Measurements from ENCODE around the gene ADAMTS4.
A peak's percentile ranks its signal among the peaks of the same experiment; 100 is the strongest.

ADAMTS4 gene, protein sequence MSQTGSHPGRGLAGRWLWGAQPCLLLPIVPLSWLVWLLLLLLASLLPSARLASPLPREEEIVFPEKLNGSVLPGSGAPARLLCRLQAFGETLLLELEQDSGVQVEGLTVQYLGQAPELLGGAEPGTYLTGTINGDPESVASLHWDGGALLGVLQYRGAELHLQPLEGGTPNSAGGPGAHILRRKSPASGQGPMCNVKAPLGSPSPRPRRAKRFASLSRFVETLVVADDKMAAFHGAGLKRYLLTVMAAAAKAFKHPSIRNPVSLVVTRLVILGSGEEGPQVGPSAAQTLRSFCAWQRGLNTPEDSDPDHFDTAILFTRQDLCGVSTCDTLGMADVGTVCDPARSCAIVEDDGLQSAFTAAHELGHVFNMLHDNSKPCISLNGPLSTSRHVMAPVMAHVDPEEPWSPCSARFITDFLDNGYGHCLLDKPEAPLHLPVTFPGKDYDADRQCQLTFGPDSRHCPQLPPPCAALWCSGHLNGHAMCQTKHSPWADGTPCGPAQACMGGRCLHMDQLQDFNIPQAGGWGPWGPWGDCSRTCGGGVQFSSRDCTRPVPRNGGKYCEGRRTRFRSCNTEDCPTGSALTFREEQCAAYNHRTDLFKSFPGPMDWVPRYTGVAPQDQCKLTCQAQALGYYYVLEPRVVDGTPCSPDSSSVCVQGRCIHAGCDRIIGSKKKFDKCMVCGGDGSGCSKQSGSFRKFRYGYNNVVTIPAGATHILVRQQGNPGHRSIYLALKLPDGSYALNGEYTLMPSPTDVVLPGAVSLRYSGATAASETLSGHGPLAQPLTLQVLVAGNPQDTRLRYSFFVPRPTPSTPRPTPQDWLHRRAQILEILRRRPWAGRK

DNA sequence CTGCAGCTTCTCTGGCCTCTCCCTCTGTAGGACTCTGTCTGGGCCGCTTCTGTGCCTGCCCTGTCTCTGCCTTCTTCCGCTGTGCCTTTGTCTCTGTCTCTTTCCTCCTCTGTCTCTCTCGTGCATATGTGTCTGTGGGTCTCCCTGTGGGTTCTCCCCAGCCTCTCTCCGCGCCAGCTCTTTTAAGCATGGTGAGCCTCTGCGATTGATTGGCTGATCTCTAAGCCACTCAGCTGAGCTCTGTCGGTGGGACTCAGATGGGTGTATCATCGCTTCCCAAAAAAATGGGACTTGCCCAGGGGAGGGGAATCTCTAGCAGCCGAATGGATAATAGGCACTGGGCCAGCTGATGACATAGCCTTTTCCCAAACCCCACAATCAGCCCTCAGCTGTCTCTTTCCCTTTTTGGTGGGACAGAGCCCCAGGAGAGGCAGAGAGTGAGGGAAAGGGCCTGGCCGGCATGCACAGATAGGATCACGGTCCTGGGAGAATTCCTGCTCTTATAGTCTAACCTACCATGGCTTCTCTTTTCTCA lies at the start of gene ADAMTS4:
Gene ADAMTS4, minus strand, starts transcription at position 158 of the 535 bp plus-strand sequence. CDS start 427 bp downstream, outside the sequence.
- Mint-ChIP-seq H3K9me3 (no peaks in the 10 kb centered on the region), H3K27ac (peak within 1 kb of the TSS; percentile 95), H3K4me3 (no peak within 1 kb of the TSS), H3K36me3 (ENCODE audit: low read depth) (peaks cover 6% of the 10 kb centered on the region), H3K27me3 (peaks cover 4% of the 10 kb centered on the region), H3K4me1 (ENCODE audit: low read depth) (peaks cover 81% of the 10 kb centered on the region)
- intact Hi-C loops (cut with micrococcal nuclease), result no loop called here

DNA sequence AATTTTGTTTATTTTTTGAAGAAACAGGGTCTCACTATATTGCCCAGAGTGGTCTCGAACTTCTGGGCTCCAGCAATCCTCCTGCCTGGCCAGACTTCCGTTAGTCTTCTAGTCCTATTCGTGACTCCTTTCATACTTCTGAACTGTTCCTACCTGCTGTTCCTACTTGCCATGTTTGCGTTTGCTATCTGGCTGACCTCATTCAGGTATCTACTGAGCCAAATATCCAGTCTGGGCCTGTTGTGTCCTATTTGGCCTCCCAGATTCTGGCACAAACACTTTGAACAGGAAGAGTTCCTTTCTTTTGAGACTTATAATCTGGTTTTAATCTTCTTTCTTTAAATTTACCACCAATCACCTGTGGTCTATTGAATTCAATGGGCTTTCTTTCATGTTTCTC lies 46.0 kb upstream of the ADAMTS4 start:
- Mint-ChIP-seq H3K9me3 (peaks cover 2% of the 10 kb centered on the region), H3K4me3 (no peak overlapping the region), H3K36me3 (ENCODE audit: low read depth) (no peaks in the 10 kb centered on the region), H3K4me1 (ENCODE audit: low read depth) (peaks cover 9% of the 10 kb centered on the region), H3K27ac (no peak overlapping the region), H3K27me3 (peaks cover 2% of the 10 kb centered on the region)
- intact Hi-C loops (cut with micrococcal nuclease), result no loop called here

DNA sequence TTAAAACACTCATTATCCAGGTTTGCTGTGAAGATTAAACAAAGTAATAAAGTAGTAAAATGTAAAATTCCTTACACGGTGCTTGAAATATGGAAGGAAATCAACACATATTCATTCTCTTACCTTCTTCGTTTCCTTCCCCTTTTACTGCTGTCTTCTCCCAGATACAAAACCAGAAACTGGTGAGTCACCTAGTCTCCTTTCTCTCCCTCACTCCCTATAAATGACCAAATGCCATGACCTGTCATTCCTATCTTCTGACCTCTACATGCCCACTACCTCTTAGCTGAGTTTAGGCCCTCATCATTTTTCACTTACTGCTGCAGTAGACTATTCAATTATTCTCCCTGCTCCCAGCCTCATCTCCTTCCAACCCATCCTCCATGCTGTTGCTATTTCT lies 43.5 kb upstream of the ADAMTS4 start:
- no peaks in the 10 kb centered on the region for H3K36me3 Mint-ChIP-seq (ENCODE audit: low read depth)
- peaks cover 2% of the 10 kb centered on the region for H3K27me3 Mint-ChIP-seq
- no peak overlapping the region for H3K27ac Mint-ChIP-seq
- no peak overlapping the region for H3K4me3 Mint-ChIP-seq
- intact Hi-C loops (cut with micrococcal nuclease), result no loop called here
- H3K4me1 Mint-ChIP-seq (ENCODE audit: low read depth), result peaks cover 9% of the 10 kb centered on the region
- no peaks in the 10 kb centered on the region for H3K9me3 Mint-ChIP-seq

DNA sequence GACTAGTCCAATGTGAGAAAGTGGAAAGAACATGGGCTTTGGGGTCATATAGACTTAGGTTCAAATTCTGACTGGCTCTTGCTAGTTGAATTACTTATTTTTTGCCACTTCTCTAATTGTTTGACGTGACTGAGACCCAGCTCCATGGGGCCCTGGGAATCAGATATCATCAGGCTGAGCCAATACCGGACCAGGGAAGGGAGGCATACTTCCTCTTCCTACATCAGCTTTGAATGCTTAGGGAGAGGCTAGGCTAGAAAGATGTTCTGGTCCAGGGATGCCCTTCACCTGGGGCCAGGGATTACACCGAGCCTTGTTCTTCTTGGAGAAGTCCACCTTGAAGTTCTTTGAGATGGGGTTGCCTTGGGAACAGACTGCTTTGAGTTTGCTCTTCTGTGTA lies 42.8 kb upstream of the ADAMTS4 start:
- peaks cover 5% of the 10 kb centered on the region for H3K27me3 Mint-ChIP-seq
- intact Hi-C loops (cut with micrococcal nuclease), result no loop called here
- no peaks in the 10 kb centered on the region for H3K36me3 Mint-ChIP-seq (ENCODE audit: low read depth)
- H3K27ac Mint-ChIP-seq, result no peak overlapping the region
- no peak overlapping the region for H3K4me3 Mint-ChIP-seq
- peaks cover 9% of the 10 kb centered on the region for H3K4me1 Mint-ChIP-seq (ENCODE audit: low read depth)
- no peaks in the 10 kb centered on the region for H3K9me3 Mint-ChIP-seq

DNA sequence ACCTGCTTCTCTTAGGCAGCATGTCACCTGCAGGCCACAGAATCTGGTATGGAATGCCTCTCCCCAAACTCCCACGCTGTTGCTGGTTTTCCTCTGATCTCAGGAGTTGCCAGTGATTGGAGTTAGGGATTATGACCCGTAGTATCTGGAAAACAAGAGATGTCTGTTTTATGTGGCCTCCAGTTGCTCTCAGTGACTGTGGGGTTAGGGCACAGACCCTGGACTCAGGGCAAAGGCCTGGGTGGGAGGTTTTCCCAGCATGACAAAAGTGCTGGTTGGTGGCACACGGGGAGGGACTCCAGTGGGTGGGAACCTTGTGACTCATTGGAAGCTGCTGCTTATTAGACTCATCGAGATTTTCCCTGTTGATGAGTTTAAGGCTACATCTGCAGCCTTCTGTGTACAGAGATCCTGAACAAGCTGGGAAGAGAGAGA lies 39.2 kb upstream of the ADAMTS4 start, which contains the start of gene NR1I3:
Gene NR1I3, minus strand, starts transcription at position 165 of the 435 bp plus-strand sequence. CDS start 1,638 bp downstream, outside the sequence.
- H3K4me3 Mint-ChIP-seq, result no peak within 1 kb of the TSS
- intact Hi-C loops (cut with micrococcal nuclease), result no loop called here
- no peak within 1 kb of the TSS for H3K27ac Mint-ChIP-seq
- H3K27me3 Mint-ChIP-seq, result peaks cover 10% of the 10 kb centered on the region
- H3K9me3 Mint-ChIP-seq, result no peaks in the 10 kb centered on the region
- H3K36me3 Mint-ChIP-seq (ENCODE audit: low read depth), result no peaks in the 10 kb centered on the region
- peaks cover 9% of the 10 kb centered on the region for H3K4me1 Mint-ChIP-seq (ENCODE audit: low read depth)

DNA sequence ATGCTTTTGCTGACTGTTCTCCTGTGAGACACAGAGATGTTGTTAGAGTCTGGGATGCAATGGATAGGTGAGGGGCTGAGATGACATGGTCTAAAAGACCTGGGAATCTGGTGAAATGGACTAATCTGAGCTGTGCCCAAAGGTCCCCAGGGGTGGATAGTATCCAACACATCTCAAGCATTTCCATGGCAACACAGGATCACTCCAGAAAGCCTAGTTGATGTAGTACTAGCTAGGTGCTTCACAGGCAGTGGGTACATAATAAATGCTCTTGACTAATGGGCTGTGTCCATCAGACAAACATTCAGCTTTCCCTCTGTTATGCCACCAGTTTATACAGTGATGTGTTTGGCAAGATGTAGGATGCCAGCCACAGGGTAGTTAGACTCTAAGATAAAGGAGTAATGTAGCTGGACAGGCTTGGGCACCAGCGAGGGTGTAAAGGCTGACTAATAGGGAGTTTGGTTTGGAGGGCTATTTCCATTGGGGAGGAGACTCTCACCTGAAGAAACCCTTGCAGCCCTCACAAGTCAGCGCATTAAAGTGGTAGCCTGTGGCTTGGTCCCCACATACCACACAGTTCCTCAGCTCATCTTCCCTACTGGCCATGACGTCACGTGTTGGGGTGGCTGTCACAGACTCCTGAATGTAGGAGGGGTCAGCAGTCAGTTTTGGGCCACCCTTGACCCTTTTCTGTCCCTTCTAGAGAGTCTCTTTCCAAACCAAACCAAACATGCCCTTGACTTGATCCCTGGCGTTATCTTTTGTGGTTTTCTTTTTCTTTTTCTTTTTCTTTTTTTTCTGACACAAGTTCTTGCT lies 37.3 kb upstream of the ADAMTS4 start:
- H3K4me1 Mint-ChIP-seq (ENCODE audit: low read depth), result no peaks in the 10 kb centered on the region
- no peaks in the 10 kb centered on the region for H3K9me3 Mint-ChIP-seq
- intact Hi-C loops (cut with micrococcal nuclease), result no loop called here
- peaks cover 10% of the 10 kb centered on the region for H3K27me3 Mint-ChIP-seq
- H3K27ac Mint-ChIP-seq, result no peak overlapping the region
- no peak overlapping the region for H3K4me3 Mint-ChIP-seq
- H3K36me3 Mint-ChIP-seq (ENCODE audit: low read depth), result peaks cover 1% of the 10 kb centered on the region

DNA sequence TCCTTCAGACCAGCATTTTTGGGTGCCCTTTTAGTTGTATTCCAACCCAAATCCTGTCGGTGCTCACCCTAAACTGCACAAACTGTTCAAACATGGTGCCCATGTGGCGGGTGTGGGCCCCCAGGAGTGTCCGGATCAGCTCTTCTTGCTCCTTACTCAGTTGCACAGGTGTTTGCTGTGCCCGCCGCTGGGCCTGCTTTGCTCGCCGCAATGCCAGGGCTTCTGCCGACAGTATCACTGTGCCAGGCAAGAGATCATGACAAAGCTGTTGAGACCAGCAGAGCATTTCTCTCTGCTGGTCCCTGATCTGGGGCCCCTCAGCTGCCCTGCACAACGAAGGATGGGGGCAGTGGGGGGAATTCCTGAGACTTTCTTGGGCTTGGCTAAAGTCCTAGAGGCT lies 34.2 kb upstream of the ADAMTS4 start:
- H3K27me3 Mint-ChIP-seq, result peaks cover 8% of the 10 kb centered on the region

DNA sequence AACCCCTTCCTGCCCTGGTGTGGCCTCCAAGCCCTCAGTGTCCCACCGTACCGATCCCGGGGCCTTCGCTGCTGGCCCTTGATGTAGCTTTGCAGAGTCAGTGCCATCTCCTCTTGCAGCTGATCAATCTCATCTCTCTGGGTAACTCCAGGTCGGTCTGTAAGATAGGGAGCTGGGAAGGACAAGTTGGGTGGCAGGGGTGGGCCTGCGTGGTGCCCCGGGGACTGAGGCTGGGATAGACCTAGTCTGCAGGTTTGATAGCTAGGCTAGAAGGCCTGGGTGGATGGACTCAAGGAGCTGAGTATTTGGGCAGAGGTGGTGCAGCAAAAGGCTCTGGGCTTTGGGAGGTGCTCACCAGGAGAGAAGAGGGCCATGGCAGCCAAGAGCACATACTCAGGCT lies 31.9 kb upstream of the ADAMTS4 start:
- H3K27ac Mint-ChIP-seq, result no peak overlapping the region
- H3K36me3 Mint-ChIP-seq (ENCODE audit: low read depth), result peaks cover 41% of the 10 kb centered on the region
- H3K9me3 Mint-ChIP-seq, result no peaks in the 10 kb centered on the region
- intact Hi-C loops (cut with micrococcal nuclease), result no loop called here
- H3K4me3 Mint-ChIP-seq, result no peak overlapping the region
- H3K4me1 Mint-ChIP-seq (ENCODE audit: low read depth), result peaks cover 29% of the 10 kb centered on the region
- peaks cover 4% of the 10 kb centered on the region for H3K27me3 Mint-ChIP-seq

More for the DNA sequence above, 34.2 kb upstream of the ADAMTS4 start:
- Mint-ChIP-seq H3K36me3 (ENCODE audit: low read depth) (peaks cover 32% of the 10 kb centered on the region), H3K4me1 (ENCODE audit: low read depth) (peaks cover 6% of the 10 kb centered on the region), H3K27ac (no peak overlapping the region), H3K4me3 (no peak overlapping the region), H3K9me3 (no peaks in the 10 kb centered on the region)
- intact Hi-C loops (cut with micrococcal nuclease), result no loop called here

DNA sequence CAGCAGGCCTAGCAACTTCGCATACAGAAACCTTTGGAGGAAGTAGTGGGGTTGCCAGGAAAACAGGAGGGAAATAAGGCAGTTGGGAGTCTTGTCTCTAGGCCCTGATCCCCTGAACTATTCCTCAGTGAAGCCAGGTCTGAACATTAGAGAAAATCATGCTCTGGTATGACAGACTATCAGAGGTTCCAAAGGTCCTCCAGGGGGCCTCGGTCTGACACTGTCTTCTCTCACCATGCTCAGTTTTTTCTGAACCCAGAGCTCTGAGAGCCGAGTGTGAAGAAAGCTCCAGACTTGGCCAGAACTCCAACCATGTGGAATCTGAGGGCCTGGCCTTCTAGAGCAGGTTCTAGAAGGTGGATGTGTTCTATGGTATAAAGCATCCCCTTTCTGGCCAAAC lies 31.0 kb upstream of the ADAMTS4 start:
- no peaks in the 10 kb centered on the region for H3K9me3 Mint-ChIP-seq
- H3K27ac Mint-ChIP-seq, result no peak overlapping the region
- H3K27me3 Mint-ChIP-seq, result peaks cover under 1% of the 10 kb centered on the region
- peaks cover 42% of the 10 kb centered on the region for H3K36me3 Mint-ChIP-seq (ENCODE audit: low read depth)
- intact Hi-C loops (cut with micrococcal nuclease), result loop anchor here (5.0 kb wide), 2 partner anchors 82 to 137 kb away; partner anchors contain the start of genes CFAP126 and SDHC
- H3K4me1 Mint-ChIP-seq (ENCODE audit: low read depth), result peaks cover 36% of the 10 kb centered on the region
- H3K4me3 Mint-ChIP-seq, result no peak overlapping the region

DNA sequence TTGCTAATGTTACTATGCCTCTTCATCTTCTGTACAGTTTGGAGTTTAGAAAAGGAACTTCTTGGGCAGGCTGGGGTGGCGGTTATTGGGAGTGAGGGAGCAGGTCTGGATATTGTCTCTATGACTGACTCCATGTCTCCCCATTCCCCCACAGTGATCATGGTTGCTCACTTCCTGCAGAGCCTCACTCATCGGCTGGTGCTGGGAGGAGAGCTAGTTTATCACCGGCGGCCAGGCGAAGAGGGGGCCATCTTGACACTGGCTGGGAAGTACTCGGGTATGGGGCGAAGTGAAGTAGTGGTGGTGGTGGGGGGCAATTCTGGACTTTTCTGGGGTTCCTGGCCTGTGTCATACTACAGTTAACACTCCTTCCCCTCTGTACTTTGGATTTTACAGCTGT lies 29.2 kb upstream of the ADAMTS4 start:
- Mint-ChIP-seq H3K27me3 (no peaks in the 10 kb centered on the region), H3K4me3 (peak overlapping the region; percentile 61)

DNA sequence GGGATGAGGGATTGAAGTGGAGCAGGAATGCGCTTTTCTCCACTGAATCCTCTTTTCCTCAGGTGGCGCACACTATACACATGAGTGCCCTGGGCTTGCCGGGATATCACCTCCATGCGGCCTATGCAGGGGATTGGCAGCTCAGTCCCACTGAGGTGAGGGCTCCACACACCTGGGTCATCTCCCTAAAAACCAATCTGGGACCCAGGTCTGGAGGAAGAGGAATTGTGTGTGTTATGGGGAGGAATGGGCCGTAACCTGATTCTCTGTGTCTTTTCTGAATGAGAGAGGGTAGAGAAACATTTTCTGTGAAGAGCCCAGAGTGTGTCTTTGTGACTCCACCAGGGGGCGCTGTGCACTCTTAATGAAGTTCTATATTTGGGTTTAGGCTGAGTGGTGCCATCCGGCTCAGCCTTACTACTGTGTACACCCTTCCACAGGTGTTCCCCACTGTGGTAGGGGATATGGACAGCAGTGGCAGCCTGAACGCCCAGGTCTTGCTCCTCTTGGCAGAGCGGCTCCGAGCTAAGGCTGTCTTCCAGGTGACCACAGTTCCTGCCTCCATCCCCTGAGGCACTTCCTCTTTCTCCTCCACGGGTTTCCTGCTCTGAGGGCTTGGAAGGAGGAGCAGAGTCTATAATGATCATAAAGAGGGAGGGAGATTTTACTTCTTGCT lies 28.5 kb upstream of the ADAMTS4 start:
- peak overlapping the region; percentile 94 for H3K27ac Mint-ChIP-seq
- peak overlapping the region; percentile 61 for H3K4me3 Mint-ChIP-seq
- H3K27me3 Mint-ChIP-seq, result no peaks in the 10 kb centered on the region
- intact Hi-C loops (cut with micrococcal nuclease), result loop anchor here (1.0 to 5.0 kb wide), 4 partner anchors 63 to 155 kb away; partner anchors contain the start of genes CFAP126 and SDHC
- peaks cover 55% of the 10 kb centered on the region for H3K4me1 Mint-ChIP-seq (ENCODE audit: low read depth)
- peaks cover 61% of the 10 kb centered on the region for H3K36me3 Mint-ChIP-seq (ENCODE audit: low read depth)
- H3K9me3 Mint-ChIP-seq, result no peaks in the 10 kb centered on the region

More for the DNA sequence above, 29.2 kb upstream of the ADAMTS4 start:
- H3K27ac Mint-ChIP-seq, result peak overlapping the region; percentile 94
- H3K36me3 Mint-ChIP-seq (ENCODE audit: low read depth), result peaks cover 54% of the 10 kb centered on the region
- no peaks in the 10 kb centered on the region for H3K9me3 Mint-ChIP-seq
- peaks cover 49% of the 10 kb centered on the region for H3K4me1 Mint-ChIP-seq (ENCODE audit: low read depth)
- intact Hi-C loops (cut with micrococcal nuclease), result loop anchor here (5.0 kb wide), 2 partner anchors 84 to 139 kb away; partner anchors contain the start of genes CFAP126 and SDHC

DNA sequence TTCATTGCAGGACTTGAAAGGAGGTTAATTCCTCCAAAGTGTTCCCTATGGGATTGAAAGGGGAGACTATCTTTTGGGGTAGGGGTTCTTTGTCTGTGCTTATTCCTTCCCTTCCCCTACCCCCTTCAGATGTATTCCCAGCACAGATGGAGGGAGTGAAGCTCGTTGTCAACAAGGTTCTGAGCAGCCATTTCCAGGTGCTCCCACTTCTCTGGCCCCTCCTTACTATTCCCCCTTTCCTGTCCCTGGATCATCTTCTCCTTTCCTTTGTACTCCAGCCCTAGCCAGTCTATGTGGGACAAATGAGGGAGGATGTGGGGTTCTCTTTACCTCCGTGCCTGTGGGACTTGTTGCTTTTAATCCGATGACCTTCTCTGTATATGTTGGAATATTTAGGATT lies 27.9 kb upstream of the ADAMTS4 start:
- Mint-ChIP-seq H3K4me3 (peak overlapping the region; percentile 100), H3K9me3 (no peaks in the 10 kb centered on the region), H3K27me3 (no peaks in the 10 kb centered on the region), H3K4me1 (ENCODE audit: low read depth) (peaks cover 61% of the 10 kb centered on the region), H3K36me3 (ENCODE audit: low read depth) (peaks cover 66% of the 10 kb centered on the region), H3K27ac (peak overlapping the region; percentile 94)
- intact Hi-C loops (cut with micrococcal nuclease), result loop anchor here (1.0 to 5.0 kb wide), 4 partner anchors 64 to 156 kb away; partner anchors contain the start of genes CFAP126 and SDHC
